HepG2 (cell line): ENCODE results near the gene USP8. TPM values are rescaled to one million over a fixed set of nuclear protein-coding genes. Genes with fewer than 3 reads are reported as not detected.

ENCODE experiments used
- ATAC-seq: fragments of 200-7000 bp; cut with Tn5 transposase; 3 replicates; pipeline ENCODE4 v1.9.1; 2020; ENCODE audit warnings: mild to moderate bottlenecking, moderate library complexity
- BruUV-seq: library from RNA; stranded (reverse); fragments of 400-500 nt; replicated peaks from 2 replicates; lab custom pipeline; 2021; lab: Mats Ljungman, UMichigan
- CTCF ChIA-PET: fragments of 300-600 bp; formaldehyde crosslinking; extraction: SDS; loops from one replicate; lab custom pipeline; 2021; ENCODE audit warnings: low total read pairs, inconsistent platforms, low intra/inter-chr PET ratio; lab: Yijun Ruan, JAX
- POLR2A ChIA-PET: fragments of 350-600 bp; sonication (Branson Sonifier 250); formaldehyde crosslinking; loops from one replicate; lab custom pipeline; 2020; ENCODE audit warnings: antibody characterized with exemption, inconsistent platforms; lab: Yijun Ruan, JAX
- DNase-seq: peaks from one replicate; pipeline ENCODE4 v3.0.0-alpha.2; 2015; ENCODE audit warnings: low spot score
- FAIRE-seq: peaks from 3 replicates; lab custom pipeline; 2011; peaks lifted over from hg19 to GRCh38; lab: Jason Lieb, UNC
- H2AFZ ChIP-seq: one replicate; pipeline ENCODE4 v1.6.1; 2011; ENCODE audit warnings: low read length, inconsistent platforms
- H3K27ac ChIP-seq: fragments of 300-600 bp; 3 replicates; pipeline ENCODE4 v1.8.0; 2011; ENCODE audit warnings: mixed run types, mild to moderate bottlenecking, mixed read lengths, low read length, inconsistent platforms; ENCODE audit not compliant: insufficient read depth; ENCODE audit errors: extremely low read length
- H3K27me3 ChIP-seq, 2 experiments: fragments of 200-600 bp in 1 of 2; 2 replicates in 1 of 2; 3 replicates in 1 of 2; pipeline versions ENCODE4 v1.6.0 to v1.8.0; 2011; ENCODE audit warnings: low read length in 2 of 2, mild to moderate bottlenecking in 2 of 2, moderate library complexity in 2 of 2, inconsistent platforms in 1 of 2; ENCODE audit not compliant: insufficient read depth in 2 of 2, control insufficient read depth in 1 of 2
- H3K36me3 ChIP-seq, 2 experiments: fragments of 200-600 bp in 1 of 2; replicated peaks in 1 of 2; 2 replicates in 1 of 2; 3 replicates in 1 of 2; pipeline versions ENCODE4 v1.5.1 to v1.8.0; 2011; ENCODE audit warnings: low read length in 2 of 2, inconsistent platforms in 1 of 2; ENCODE audit not compliant: insufficient read depth in 2 of 2, control insufficient read depth in 1 of 2
- H3K4me1 ChIP-seq: 2 replicates; pipeline ENCODE4 v1.5.1; 2012; ENCODE audit warnings: low read length, inconsistent platforms; ENCODE audit not compliant: insufficient read depth
- H3K4me2 ChIP-seq: 2 replicates; pipeline ENCODE4 v1.6.0; 2011; ENCODE audit warnings: low read depth, low read length, inconsistent platforms
- H3K4me3 ChIP-seq, 3 experiments: fragments of 200-600 bp in 1 of 3; sonication (generic), shearing (Covaris generic) in 1 of 3; replicated peaks in 1 of 3; 2 replicates each; pipeline ENCODE4 v1.5.1; 2011 to 2016; ENCODE audit warnings: low read length in 3 of 3, inconsistent platforms in 2 of 3, low read depth in 2 of 3, mild to moderate bottlenecking in 2 of 3, control low read depth in 1 of 3, mixed read lengths in 1 of 3; ENCODE audit not compliant: insufficient read depth in 1 of 3
- H3K79me2 ChIP-seq: one replicate; pipeline ENCODE4 v1.6.1; 2011; ENCODE audit warnings: low read length, inconsistent platforms; ENCODE audit not compliant: insufficient read depth
- H3K9ac ChIP-seq: 2 replicates; pipeline ENCODE4 v1.6.0; 2011; ENCODE audit warnings: mild to moderate bottlenecking, low read depth, low read length, inconsistent platforms; ENCODE audit not compliant: insufficient read depth
- H3K9me3 ChIP-seq: 2 replicates; pipeline ENCODE4 v1.5.1; 2012; ENCODE audit warnings: mild to moderate bottlenecking, low read length
- H4K20me1 ChIP-seq: 2 replicates; pipeline ENCODE4 v1.6.0; 2011; ENCODE audit warnings: inconsistent platforms, mild to moderate bottlenecking, low read length, moderate library complexity; ENCODE audit not compliant: insufficient read depth
- BCL6 ChIP-seq: IDR thresholded peaks from 2 replicates; pipeline ENCODE4 v1.6.1; 2016; ENCODE audit warnings: missing genetic modification reagents, missing compliant biosample characterization
- FOXO4 ChIP-seq: sonication (generic); formaldehyde crosslinking; conservative IDR thresholded peaks from 2 replicates; pipeline ENCODE4 v1.8.1; 2023; ENCODE audit warnings: missing genetic modification reagents
- SP5 ChIP-seq: IDR thresholded peaks from 2 replicates; pipeline ENCODE4 v1.6.1; 2016; ENCODE audit warnings: low read depth, borderline replicate concordance
- TRAFD1 ChIP-seq: sonication (generic); formaldehyde crosslinking; IDR thresholded peaks from 2 replicates; pipeline ENCODE4 v1.5.1; 2020; ENCODE audit warnings: missing genetic modification reagents, mild to moderate bottlenecking, borderline replicate concordance
- U2AF2 ChIP-seq: fragments of 200-400 bp; formaldehyde crosslinking; IDR thresholded peaks from 2 replicates; pipeline ENCODE4 v1.6.1; 2017; ENCODE audit warnings: low read depth, mild to moderate bottlenecking, low read length
- ZBTB49 ChIP-seq: sonication (generic); formaldehyde crosslinking; IDR thresholded peaks from 2 replicates; pipeline ENCODE4 v1.4.0; 2020; ENCODE audit warnings: missing genetic modification reagents, borderline replicate concordance
- ZNF224 ChIP-seq: sonication (generic); formaldehyde crosslinking; IDR thresholded peaks from 2 replicates; pipeline ENCODE4 v1.5.0; 2020; ENCODE audit warnings: mild to moderate bottlenecking, missing genetic modification reagents
- ZNF572 ChIP-seq: sonication (generic); formaldehyde crosslinking; IDR thresholded peaks from 2 replicates; pipeline ENCODE4 v1.5.1; 2020; ENCODE audit warnings: mild to moderate bottlenecking, missing genetic modification reagents
- ZNF619 ChIP-seq: sonication (generic); formaldehyde crosslinking; IDR thresholded peaks from 2 replicates; pipeline ENCODE4 v1.4.0; 2020; ENCODE audit warnings: mild to moderate bottlenecking, missing genetic modification reagents
- ZNF737 ChIP-seq: sonication (generic); formaldehyde crosslinking; IDR thresholded peaks from 2 replicates; pipeline ENCODE4 v1.5.0; 2020; ENCODE audit warnings: missing genetic modification reagents, mild to moderate bottlenecking, borderline replicate concordance
- WGBS: methylation state at CpG from one replicate; pipeline ENCODE4 v1.1.6; 2017; ENCODE audit warnings: low lambda C conversion rate; 5-methylcytosine and 5-hydroxymethylcytosine counted together
- in situ Hi-C: cut with HindIII; loops from 2 replicates; pipeline ENCODE4 v1.10.0; 2017; ENCODE audit warnings: low pct_unique_long_range_greater_than_20kb; ENCODE audit not compliant: extremely low pct_ligation_motif_present
- intact Hi-C: fragments of 100-400 bp; cut with micrococcal nuclease; formaldehyde crosslinking; loops from one replicate; pipeline ENCODE4 v1.10.0; 2022; ENCODE audit not compliant: unreplicated experiment
- polyA plus RNA-seq, 8 experiments: library from polyadenylated mRNA; depleted of rRNA in 3 of 8; stranded (reverse) in 7 of 8; unstranded in 1 of 8; fragments of >200 nt; fragmentation: Illumina TruSeq in 4 of 8; extraction: Trizol in 4 of 8; gene quantifications; 2 replicates each; pipeline versions ENCODE4 v1.2.1 to v1.2.3, GENCODE V29; 2011 to 2016; ENCODE audit warnings: low read depth in 4 of 8, missing spikeins in 1 of 8, mixed read lengths in 1 of 8; ENCODE audit not compliant: insufficient read depth in 1 of 8
- small RNA-seq, 3 experiments: library from RNA; depleted of rRNA; stranded (forward); fragments of <200 nt; gene quantifications; one replicate each; pipeline ENCODE3, GENCODE V24; 2012; ENCODE audit warnings: low read depth in 2 of 3, low replicate concordance in 1 of 3; ENCODE audit not compliant: insufficient read length in 3 of 3, insufficient read depth in 2 of 3
- total RNA-seq, 5 experiments: library from RNA; depleted of rRNA; stranded (reverse); fragments of >200 nt; fragmentation: Illumina TruSeq; extraction: Trizol; gene quantifications; 2 replicates each; pipeline ENCODE4 v1.2.3, GENCODE V29; 2016; ENCODE audit warnings: low read depth in 1 of 5

Gene USP8
- total and polyA plus RNA-seq, 2 of the 13 experiments (the other 11 are each of a cell fraction or from before 2014, with no cell fraction given) = 36.4 to 50.7 TPM

GRCh38 chr15:50563756-50564155 lies 139.6 kb downstream of the USP8 start:
- POLR2A ChIA-PET = no interaction called here
- FAIRE-seq = no peak
- 93% methylated on average over 4 of the region's 4 CpGs for WGBS

More at GRCh38 chr15:50563756-50564155, 139.6 kb downstream of the USP8 start:
- DNase-seq = no peak
- no peak for TF ChIP-seq FOXO4 (CRISPR knock-in tag)
- TF ChIP-seq ZBTB49 (CRISPR knock-in tag) = no peak
- no peak for TF ChIP-seq U2AF2
- TF ChIP-seq BCL6 (CRISPR knock-in tag) = no peak
- TF ChIP-seq ZNF572 = no peak
- no peak for TF ChIP-seq SP5 (CRISPR knock-in tag)
- TF ChIP-seq ZNF224 (CRISPR knock-in tag) = no peak
- TF ChIP-seq ZNF619 (CRISPR knock-in tag) = no peak
- TF ChIP-seq ZNF737 (CRISPR knock-in tag) = no peak
- no peak for TF ChIP-seq TRAFD1 (CRISPR knock-in tag)
- TF ChIP-seq, all 625 proteins: peak for 0
- Histone ChIP-seq H2AFZ (no peak overlapping the region), H3K4me3 (no peak overlapping the region), H3K36me3 (peaks cover 7 to 24% of the 10 kb centered on the region in 2 experiments), H3K4me1 (no peaks in the 10 kb centered on the region), H4K20me1 (no peaks in the 10 kb centered on the region), H3K27ac (no peak overlapping the region), H3K4me2 (no peak overlapping the region), H3K79me2 (no peaks in the 10 kb centered on the region), H3K27me3 (no peaks in the 10 kb centered on the region), H3K9ac (no peak overlapping the region), H3K9me3 (no peaks in the 10 kb centered on the region)
- no TSS peak for BruUV-seq
- in situ Hi-C loops = no loop called here
- intact Hi-C loops = loop anchor here (1.0 kb wide), 1 partner anchor 9 kb away; no protein-coding TSS in a partner anchor
- CTCF ChIA-PET = no interaction called here
- no peak for ATAC-seq

Small RNAs within 50 kb of the gene (small RNA-seq; reads per million reads assigned to genes)
- gene RNA5SP395 = 0 reads per million in 3 experiments

Other genes with a start within 250 kb of the USP8 start
- 12.3 and 23.4 TPM in 2 replicates for gene SLC27A2, start 242.2 kb upstream of the USP8 start, total RNA-seq (2016; rRNA removed; fragmentation: Illumina TruSeq; extraction: Trizol)
- 14.6 and 16.0 TPM in 2 replicates for gene SLC27A2, start 242.2 kb upstream of the USP8 start, polyA plus RNA-seq (2011; rRNA removed)
- not detected in 2 replicates for gene HDC, start 158.7 kb upstream of the USP8 start, total RNA-seq (2016; rRNA removed; fragmentation: Illumina TruSeq; extraction: Trizol)
- not detected in 2 replicates for gene HDC, start 158.7 kb upstream of the USP8 start, polyA plus RNA-seq (2011; rRNA removed)
- 39.5 and 50.8 TPM in 2 replicates for gene GABPB1, start 69.2 kb upstream of the USP8 start, total RNA-seq (2016; rRNA removed; fragmentation: Illumina TruSeq; extraction: Trizol)
- 17.3 and 17.5 TPM in 2 replicates for gene GABPB1, start 69.2 kb upstream of the USP8 start, polyA plus RNA-seq (2011; rRNA removed)
- gene USP50, start 122.3 kb downstream of the USP8 start, total RNA-seq (2016; rRNA removed; fragmentation: Illumina TruSeq; extraction: Trizol) = 0.56 and 0.86 TPM in 2 replicates
- gene USP50, start 122.3 kb downstream of the USP8 start, polyA plus RNA-seq (2011; rRNA removed) = not detected in 2 replicates